H9 (cell line): Measurements from ENCODE around the gene SOX21. TPM values are rescaled to one million over a fixed set of nuclear protein-coding genes. Genes with fewer than 3 reads are reported as not detected.
A peak's percentile ranks its signal among the peaks of the same experiment; 100 is the strongest.

Experiments used
- DNase-seq: peaks from one replicate; pipeline ENCODE4 v3.0.0-alpha.2; 2017
- H2AFZ ChIP-seq: one replicate; pipeline ENCODE4 v1.6.1; 2013; ENCODE audit warnings: mild to moderate bottlenecking, low read length, control low read depth, moderate library complexity
- H2AK5ac ChIP-seq: 2 replicates; pipeline ENCODE4 v1.6.1; 2013; ENCODE audit warnings: low read length, control low read depth, mixed read lengths; ENCODE audit not compliant: insufficient read length
- H2BK120ac ChIP-seq: one replicate; pipeline ENCODE4 v1.6.1; 2013; ENCODE audit warnings: low read depth, mild to moderate bottlenecking, low read length, control low read depth, inconsistent platforms; ENCODE audit not compliant: poor library complexity, severe bottlenecking
- H2BK12ac ChIP-seq: 2 replicates; pipeline ENCODE4 v1.6.1; 2013; ENCODE audit warnings: low read length, control low read depth, mixed read lengths, low read depth; ENCODE audit not compliant: insufficient read length
- H2BK15ac ChIP-seq: 2 replicates; pipeline ENCODE4 v1.6.1; 2013; ENCODE audit warnings: low read depth, low read length, control low read depth
- H2BK20ac ChIP-seq: one replicate; pipeline ENCODE4 v1.6.1; 2013; ENCODE audit warnings: low read depth, mild to moderate bottlenecking, low read length, control low read depth, inconsistent platforms; ENCODE audit not compliant: poor library complexity, severe bottlenecking
- H2BK5ac ChIP-seq: 2 replicates; pipeline ENCODE4 v1.6.1; 2013; ENCODE audit warnings: low read length, control low read depth, mixed read lengths; ENCODE audit not compliant: insufficient read length
- H3K14ac ChIP-seq: 2 replicates; pipeline ENCODE4 v1.6.1; 2013; ENCODE audit warnings: low read length, control low read depth; ENCODE audit not compliant: insufficient read depth
- H3K18ac ChIP-seq: 2 replicates; pipeline ENCODE4 v1.6.1; 2013; ENCODE audit warnings: low read depth, mild to moderate bottlenecking, mixed read lengths, low read length, control low read depth; ENCODE audit not compliant: insufficient read length
- H3K23ac ChIP-seq: 2 replicates; pipeline ENCODE4 v1.6.1; 2013; ENCODE audit warnings: low read length, control low read depth, mixed read lengths, low read depth; ENCODE audit not compliant: insufficient read length
- H3K23me2 ChIP-seq: 2 replicates; pipeline ENCODE4 v1.6.1; 2013; ENCODE audit warnings: low read depth, mild to moderate bottlenecking, mixed read lengths, low read length, control low read depth; ENCODE audit not compliant: insufficient read length, poor library complexity, severe bottlenecking
- H3K27ac ChIP-seq: 2 replicates; pipeline ENCODE4 v1.5.1; 2013; ENCODE audit warnings: low read length, control low read depth, mixed read lengths, low read depth; ENCODE audit not compliant: insufficient read length
- H3K27me3 ChIP-seq: 2 replicates; pipeline ENCODE4 v1.6.1; 2013; ENCODE audit warnings: low read length, control low read depth, inconsistent platforms; ENCODE audit not compliant: insufficient read depth
- H3K4ac ChIP-seq: 2 replicates; pipeline ENCODE4 v1.6.1; 2013; ENCODE audit warnings: low read depth, mild to moderate bottlenecking, control low read depth, inconsistent platforms, low read length, moderate library complexity
- H3K4me1 ChIP-seq: 2 replicates; pipeline ENCODE4 v1.6.1; 2013; ENCODE audit warnings: low read length, control low read depth, inconsistent platforms; ENCODE audit not compliant: insufficient read depth
- H3K4me2 ChIP-seq: 2 replicates; pipeline ENCODE4 v1.6.1; 2013; ENCODE audit warnings: low read length, control low read depth, mixed read lengths; ENCODE audit not compliant: insufficient read length, insufficient read depth
- H3K56ac ChIP-seq: 2 replicates; pipeline ENCODE4 v1.6.1; 2013; ENCODE audit warnings: low read depth, mild to moderate bottlenecking, mixed read lengths, low read length, control low read depth; ENCODE audit not compliant: insufficient read length
- H3K79me1 ChIP-seq: 2 replicates; pipeline ENCODE4 v1.6.1; 2013; ENCODE audit warnings: low read depth, mild to moderate bottlenecking, moderate library complexity, low read length, control low read depth, inconsistent platforms; ENCODE audit not compliant: insufficient read depth, poor library complexity, severe bottlenecking
- H3K79me2 ChIP-seq: 2 replicates; pipeline ENCODE4 v1.6.1; 2013; ENCODE audit warnings: low read length, control low read depth, inconsistent platforms; ENCODE audit not compliant: insufficient read depth
- H3K9ac ChIP-seq: 2 replicates; pipeline ENCODE4 v1.6.1; 2013; ENCODE audit warnings: low read length, control low read depth, mixed read lengths; ENCODE audit not compliant: insufficient read length; ENCODE audit errors: extremely low read depth
- H3K9me3 ChIP-seq: one replicate; pipeline ENCODE4 v1.6.1; 2013; ENCODE audit warnings: low read depth, low read length, inconsistent platforms; ENCODE audit not compliant: control insufficient read depth
- H3T11ph ChIP-seq: one replicate; pipeline ENCODE4 v1.6.1; 2013; ENCODE audit warnings: mild to moderate bottlenecking, low read length, control low read depth, inconsistent platforms
- H4K20me1 ChIP-seq: one replicate; pipeline ENCODE4 v1.6.1; 2013; ENCODE audit not compliant: control insufficient read depth, insufficient read length, insufficient read depth
- H4K5ac ChIP-seq: 2 replicates; pipeline ENCODE4 v1.6.1; 2013; ENCODE audit warnings: low read depth, mild to moderate bottlenecking, mixed read lengths, low read length, control low read depth; ENCODE audit not compliant: insufficient read length
- H4K8ac ChIP-seq: replicated peaks from 2 replicates; pipeline ENCODE4 v1.6.1; 2013; ENCODE audit warnings: low read length, control low read depth, mixed read lengths, low read depth; ENCODE audit not compliant: insufficient read length
- H4K91ac ChIP-seq: 2 replicates; pipeline ENCODE4 v1.6.1; 2013; ENCODE audit warnings: low read depth, mild to moderate bottlenecking, moderate library complexity, mixed read lengths, low read length, control low read depth; ENCODE audit not compliant: insufficient read length
- H3K27ac Mint-ChIP-seq, 3 experiments: 2 replicates in 2 of 3; 3 replicates in 1 of 3; pipeline ENCODE4 v1.8.0; 2020 to 2021; ENCODE audit warnings: mixed read lengths in 3 of 3, mild to moderate bottlenecking in 1 of 3, moderate library complexity in 1 of 3
- H3K27me3 Mint-ChIP-seq: 2 replicates; pipeline ENCODE4 v1.8.0; 2021; ENCODE audit warnings: low read depth, mild to moderate bottlenecking, moderate library complexity, mixed read lengths
- H3K36me3 Mint-ChIP-seq, 3 experiments: 2 replicates in 2 of 3; 3 replicates in 1 of 3; pipeline ENCODE4 v1.8.0; 2020 to 2021; ENCODE audit warnings: low read depth in 3 of 3, mixed read lengths in 3 of 3; ENCODE audit not compliant: insufficient read depth in 1 of 3
- H3K4me1 Mint-ChIP-seq, 2 experiments: 2 replicates each; pipeline ENCODE4 v1.8.0; 2020; ENCODE audit warnings: mixed read lengths in 2 of 2
- H3K4me3 Mint-ChIP-seq, 2 experiments: 2 replicates in 1 of 2; 3 replicates in 1 of 2; pipeline ENCODE4 v1.8.0; 2020 to 2021; ENCODE audit warnings: mild to moderate bottlenecking in 2 of 2, mixed read lengths in 2 of 2, moderate library complexity in 1 of 2
- H3K9me3 Mint-ChIP-seq, 2 experiments: 2 replicates in 1 of 2; 3 replicates in 1 of 2; pipeline ENCODE4 v1.8.0; 2020; ENCODE audit warnings: mild to moderate bottlenecking in 2 of 2, mixed read lengths in 2 of 2, moderate library complexity in 1 of 2
- WGBS: extraction: QIAGEN DNeasy Blood & Tissue Kit; methylation state at CpG from one replicate; pipeline ENCODE4 v1.1.7; 2013; ENCODE audit warnings: missing lambda C conversion rate, low lambda C conversion rate, mixed read lengths; ENCODE audit not compliant: insufficient read length; ENCODE audit errors: extremely low coverage; 5-methylcytosine and 5-hydroxymethylcytosine counted together
- total RNA-seq: library from RNA; stranded (reverse); gene quantifications from 2 replicates; pipeline ENCODE4 v1.2.1, GENCODE V29; 2021
- TF ChIP-seq, protein P1 (sequence below): fragments of 200-600 bp; sonication (generic); conservative IDR thresholded peaks from 3 replicates; pipeline ENCODE4 v1.8.0; 2021; ENCODE audit warnings: antibody characterized with exemption, mild to moderate bottlenecking

The SOX21 gene
- total RNA-seq, 1 experiment from 2014 or later: 38.4 TPM

GRCh38 chr13:94713561-94714182 is 1.3 kb upstream of the SOX21 start:
- Histone ChIP-seq H3K27me3 (peaks cover 30% of the 10 kb centered on the region; the same call in 1 of the 2 replicates), H3K79me2 (no peaks in the 10 kb centered on the region), H2AK5ac (no peak overlapping the region), H3K14ac (no peak overlapping the region), H3K4me2 (peak overlapping the region; percentile 52), H3K4ac (no peak overlapping the region), H3K79me1 (no peaks in the 10 kb centered on the region), H3K18ac (no peak overlapping the region), H3K9me3 (no peaks in the 10 kb centered on the region), H3T11ph (no peak overlapping the region), H2AFZ (no peak overlapping the region), H3K56ac (no peak overlapping the region), H2BK120ac (no peak overlapping the region), H2BK20ac (no peak overlapping the region), H3K9ac (no peak overlapping the region), H4K5ac (no peak overlapping the region), H4K8ac (no peak overlapping the region), H3K27ac (no peak overlapping the region), H3K23ac (no peak overlapping the region), H3K4me1 (peaks cover 3% of the 10 kb centered on the region; the same call in 1 of the 2 replicates), H2BK5ac (no peak overlapping the region), H2BK12ac (no peak overlapping the region), H4K91ac (no peak overlapping the region), H3K23me2 (peaks cover 15% of the 10 kb centered on the region), H4K20me1 (no peaks in the 10 kb centered on the region), H2BK15ac (no peak overlapping the region)
- H3K4me3 Mint-ChIP-seq: peak overlapping the region; percentile 80 to 89
- H3K4me1 Mint-ChIP-seq: peaks cover 51 to 56% of the 10 kb centered on the region in 2 experiments
- H3K36me3 Mint-ChIP-seq: peaks cover 0 to 27% (median 7%) of the 10 kb centered on the region in 3 experiments; a peak in 5 of 7 replicates
- peak; percentile 61 for DNase-seq
- TF ChIP-seq, protein P1, sequence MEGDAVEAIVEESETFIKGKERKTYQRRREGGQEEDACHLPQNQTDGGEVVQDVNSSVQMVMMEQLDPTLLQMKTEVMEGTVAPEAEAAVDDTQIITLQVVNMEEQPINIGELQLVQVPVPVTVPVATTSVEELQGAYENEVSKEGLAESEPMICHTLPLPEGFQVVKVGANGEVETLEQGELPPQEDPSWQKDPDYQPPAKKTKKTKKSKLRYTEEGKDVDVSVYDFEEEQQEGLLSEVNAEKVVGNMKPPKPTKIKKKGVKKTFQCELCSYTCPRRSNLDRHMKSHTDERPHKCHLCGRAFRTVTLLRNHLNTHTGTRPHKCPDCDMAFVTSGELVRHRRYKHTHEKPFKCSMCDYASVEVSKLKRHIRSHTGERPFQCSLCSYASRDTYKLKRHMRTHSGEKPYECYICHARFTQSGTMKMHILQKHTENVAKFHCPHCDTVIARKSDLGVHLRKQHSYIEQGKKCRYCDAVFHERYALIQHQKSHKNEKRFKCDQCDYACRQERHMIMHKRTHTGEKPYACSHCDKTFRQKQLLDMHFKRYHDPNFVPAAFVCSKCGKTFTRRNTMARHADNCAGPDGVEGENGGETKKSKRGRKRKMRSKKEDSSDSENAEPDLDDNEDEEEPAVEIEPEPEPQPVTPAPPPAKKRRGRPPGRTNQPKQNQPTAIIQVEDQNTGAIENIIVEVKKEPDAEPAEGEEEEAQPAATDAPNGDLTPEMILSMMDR: no peak
- H3K27ac Mint-ChIP-seq: peak overlapping the region in 1 of 3 experiments; percentile 88; a peak in 1 of 7 replicates
- no peaks in the 10 kb centered on the region for H3K9me3 Mint-ChIP-seq
- no CpG with 5 or more reads among the region's 22 CpGs for WGBS
- H3K27me3 Mint-ChIP-seq: peaks cover 56% of the 10 kb centered on the region
